ENCODE results near the gene RAB5B.

- TF ChIP-seq CTCF (IDR thresholded peaks at IDR 0.05 in 4 of 5, conservative IDR thresholded peaks at IDR 0.05 in 1 of 5) (no peak), POLR2A (IDR thresholded peaks at IDR 0.05) (no peak)
These were observed 8.6 kb downstream of the RAB5B start for GRCh38 chr12:55982319-55982936.
